Neutrophil (primary cell): Measurements from ENCODE around the gene TNFSF12.

Experiments
- H3K27ac ChIP-seq: fragments of 200-600 bp; sonication (generic); 2 replicates; pipeline ENCODE4 v1.5.1; 2016; ENCODE audit warnings: mild to moderate bottlenecking, moderate library complexity
- H3K27me3 ChIP-seq: fragments of 200-600 bp; sonication (generic); 2 replicates; pipeline ENCODE4 v1.6.0; 2016; ENCODE audit warnings: mild to moderate bottlenecking
- H3K36me3 ChIP-seq: fragments of 200-600 bp; sonication (generic); 2 replicates; pipeline ENCODE4 v1.5.1; 2017
- H3K4me1 ChIP-seq, 2 experiments: fragments of 200-600 bp in 1 of 2; sonication (generic) in 1 of 2; 1 replicate in 1 of 2; 2 replicates in 1 of 2; pipeline versions ENCODE4 v1.5.1 to v1.6.1; 2013 to 2016; ENCODE audit warnings: low read depth in 1 of 2, low read length in 1 of 2, mild to moderate bottlenecking in 1 of 2, moderate library complexity in 1 of 2; ENCODE audit not compliant: control insufficient read depth in 1 of 2, insufficient read depth in 1 of 2
- H3K4me3 ChIP-seq, 2 experiments: fragments of 200-600 bp in 1 of 2; sonication (generic) in 1 of 2; 1 replicate in 1 of 2; 2 replicates in 1 of 2; pipeline ENCODE4 v1.5.1; 2013 to 2016; ENCODE audit warnings: low read depth in 1 of 2, low read length in 1 of 2, mild to moderate bottlenecking in 1 of 2, moderate library complexity in 1 of 2
- H3K9me3 ChIP-seq: fragments of 200-600 bp; sonication (generic); 2 replicates; pipeline ENCODE4 v1.5.1; 2016
- TF ChIP-seq, protein P1 (sequence below): fragments of 200-600 bp; sonication (generic); IDR thresholded peaks from 2 replicates; pipeline ENCODE4 v1.5.1; 2016; ENCODE audit warnings: antibody characterized with exemption

Gene TNFSF12

DNA sequence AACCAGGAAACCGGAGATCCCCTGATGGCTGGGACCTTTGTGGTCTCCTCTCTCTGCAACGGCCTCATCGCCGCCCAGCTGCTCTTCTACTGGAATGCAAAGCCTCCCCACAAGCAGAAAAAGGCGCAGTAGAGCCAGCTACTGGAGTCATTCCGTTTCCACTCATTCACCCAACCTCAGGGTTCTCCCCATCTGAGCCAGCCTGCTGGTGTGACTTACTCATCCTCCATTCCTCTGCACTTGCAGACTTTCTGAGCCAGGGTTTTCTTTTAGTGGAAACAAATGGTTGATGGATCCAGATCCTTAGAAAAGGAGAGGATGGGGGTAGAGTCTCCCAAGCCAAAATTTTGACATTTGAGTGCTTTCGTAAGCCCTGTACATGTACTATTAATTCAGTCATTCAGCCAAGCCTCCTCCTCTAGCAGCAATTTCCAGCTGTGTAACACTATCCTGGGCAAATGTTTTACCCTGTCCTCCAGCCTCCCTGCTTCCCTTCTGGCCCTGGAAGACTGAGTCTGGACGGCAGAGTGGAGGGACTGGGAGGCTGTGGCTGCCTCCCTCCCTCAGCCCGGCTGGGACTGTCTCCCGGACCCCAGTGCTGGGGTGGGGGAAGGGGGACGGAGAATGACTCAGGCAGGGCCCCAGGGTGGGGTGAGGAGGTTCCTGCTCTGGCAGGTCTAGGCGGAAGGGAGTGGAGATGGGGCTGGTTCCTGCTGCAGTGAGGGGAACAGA lies 38.7 kb downstream of the TNFSF12 start:
- Histone ChIP-seq H3K27ac (peak overlapping the region; percentile 18), H3K36me3 (peaks cover 47% of the 10 kb centered on the region), H3K9me3 (no peaks in the 10 kb centered on the region), H3K4me3 (no peak overlapping the region), H3K4me1 (peaks cover 27 to 35% of the 10 kb centered on the region in 2 experiments), H3K27me3 (no peaks in the 10 kb centered on the region)
- TF ChIP-seq, protein P1, sequence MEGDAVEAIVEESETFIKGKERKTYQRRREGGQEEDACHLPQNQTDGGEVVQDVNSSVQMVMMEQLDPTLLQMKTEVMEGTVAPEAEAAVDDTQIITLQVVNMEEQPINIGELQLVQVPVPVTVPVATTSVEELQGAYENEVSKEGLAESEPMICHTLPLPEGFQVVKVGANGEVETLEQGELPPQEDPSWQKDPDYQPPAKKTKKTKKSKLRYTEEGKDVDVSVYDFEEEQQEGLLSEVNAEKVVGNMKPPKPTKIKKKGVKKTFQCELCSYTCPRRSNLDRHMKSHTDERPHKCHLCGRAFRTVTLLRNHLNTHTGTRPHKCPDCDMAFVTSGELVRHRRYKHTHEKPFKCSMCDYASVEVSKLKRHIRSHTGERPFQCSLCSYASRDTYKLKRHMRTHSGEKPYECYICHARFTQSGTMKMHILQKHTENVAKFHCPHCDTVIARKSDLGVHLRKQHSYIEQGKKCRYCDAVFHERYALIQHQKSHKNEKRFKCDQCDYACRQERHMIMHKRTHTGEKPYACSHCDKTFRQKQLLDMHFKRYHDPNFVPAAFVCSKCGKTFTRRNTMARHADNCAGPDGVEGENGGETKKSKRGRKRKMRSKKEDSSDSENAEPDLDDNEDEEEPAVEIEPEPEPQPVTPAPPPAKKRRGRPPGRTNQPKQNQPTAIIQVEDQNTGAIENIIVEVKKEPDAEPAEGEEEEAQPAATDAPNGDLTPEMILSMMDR: no peak

DNA sequence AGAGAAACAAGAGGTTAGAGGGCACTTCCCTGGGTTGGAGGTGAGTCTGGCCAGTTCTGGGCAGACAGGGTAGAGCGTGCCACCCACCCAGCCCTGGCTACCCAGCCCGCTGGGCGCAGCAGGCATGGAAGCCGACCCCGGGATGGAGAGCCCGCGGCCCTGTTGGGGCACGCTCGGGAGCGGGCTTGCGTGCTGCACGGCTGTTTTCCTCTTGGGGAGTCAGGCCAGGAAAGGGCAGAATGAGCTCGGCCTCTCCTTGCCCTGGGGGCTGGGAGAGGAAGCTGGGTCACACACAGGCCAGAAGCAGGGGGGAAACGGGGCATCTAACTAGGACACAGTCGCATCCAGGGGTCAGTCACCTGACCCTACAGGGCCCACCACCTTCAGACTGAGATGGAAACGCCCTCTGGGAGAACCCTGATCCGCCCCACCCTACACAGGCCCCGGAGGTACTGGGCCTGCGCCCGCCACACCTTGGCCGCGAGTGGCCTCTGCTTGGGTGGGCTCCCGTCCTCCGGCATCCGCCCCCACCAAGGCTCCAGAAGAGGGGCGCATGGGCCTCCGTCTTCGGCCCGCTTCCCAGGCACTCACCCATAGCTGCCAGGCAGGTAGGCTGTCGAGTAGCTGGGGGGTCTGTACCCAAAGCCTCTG lies 39.8 kb downstream of the TNFSF12 start:
- Histone ChIP-seq H3K4me3 (no peak overlapping the region), H3K27me3 (no peaks in the 10 kb centered on the region), H3K27ac (peak overlapping the region; percentile 12), H3K9me3 (no peaks in the 10 kb centered on the region), H3K36me3 (peaks cover 58% of the 10 kb centered on the region), H3K4me1 (peaks cover 16 to 26% of the 10 kb centered on the region in 2 experiments)
- TF ChIP-seq, protein P1: no peak

DNA sequence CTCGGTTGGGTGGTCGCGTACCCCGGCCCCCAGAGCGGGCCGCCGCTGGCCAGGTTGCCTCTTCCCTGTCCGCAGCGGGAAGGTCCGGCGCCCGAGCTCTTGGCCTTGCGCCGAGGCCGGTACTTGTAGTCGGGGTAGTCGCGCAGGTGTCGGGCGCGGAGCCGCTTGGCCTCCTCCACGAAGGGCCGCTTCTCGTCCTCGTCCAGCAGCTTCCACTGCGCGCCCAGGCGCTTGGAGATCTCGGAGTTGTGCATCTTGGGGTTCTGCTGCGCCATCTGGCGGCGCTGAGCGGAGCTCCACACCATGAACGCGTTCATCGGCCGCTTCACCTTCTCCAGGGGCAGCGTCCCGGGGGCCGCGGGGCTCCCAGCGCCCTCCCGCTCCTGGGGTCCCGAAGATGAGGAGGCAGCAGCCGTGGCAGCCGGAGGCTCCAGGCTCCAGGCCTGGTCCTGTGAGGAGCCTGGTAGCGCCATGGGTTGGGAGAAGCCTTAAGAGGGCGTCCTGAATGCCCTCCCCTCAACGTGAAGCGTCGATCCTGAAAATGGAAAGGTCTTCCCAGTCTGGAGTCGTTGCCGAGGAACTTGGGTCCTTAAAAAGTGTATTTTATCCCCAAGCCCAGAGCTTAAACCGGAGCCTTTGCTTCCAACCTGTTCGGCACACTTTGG lies 40.5 kb downstream of the TNFSF12 start:
- Histone ChIP-seq H3K9me3 (no peaks in the 10 kb centered on the region), H3K4me3 (no peak overlapping the region), H3K27ac (peak overlapping the region; percentile 12), H3K4me1 (peaks cover 11 to 22% of the 10 kb centered on the region in 2 experiments), H3K36me3 (peaks cover 65% of the 10 kb centered on the region), H3K27me3 (no peaks in the 10 kb centered on the region)
- TF ChIP-seq, protein P1: peak; percentile 85

DNA sequence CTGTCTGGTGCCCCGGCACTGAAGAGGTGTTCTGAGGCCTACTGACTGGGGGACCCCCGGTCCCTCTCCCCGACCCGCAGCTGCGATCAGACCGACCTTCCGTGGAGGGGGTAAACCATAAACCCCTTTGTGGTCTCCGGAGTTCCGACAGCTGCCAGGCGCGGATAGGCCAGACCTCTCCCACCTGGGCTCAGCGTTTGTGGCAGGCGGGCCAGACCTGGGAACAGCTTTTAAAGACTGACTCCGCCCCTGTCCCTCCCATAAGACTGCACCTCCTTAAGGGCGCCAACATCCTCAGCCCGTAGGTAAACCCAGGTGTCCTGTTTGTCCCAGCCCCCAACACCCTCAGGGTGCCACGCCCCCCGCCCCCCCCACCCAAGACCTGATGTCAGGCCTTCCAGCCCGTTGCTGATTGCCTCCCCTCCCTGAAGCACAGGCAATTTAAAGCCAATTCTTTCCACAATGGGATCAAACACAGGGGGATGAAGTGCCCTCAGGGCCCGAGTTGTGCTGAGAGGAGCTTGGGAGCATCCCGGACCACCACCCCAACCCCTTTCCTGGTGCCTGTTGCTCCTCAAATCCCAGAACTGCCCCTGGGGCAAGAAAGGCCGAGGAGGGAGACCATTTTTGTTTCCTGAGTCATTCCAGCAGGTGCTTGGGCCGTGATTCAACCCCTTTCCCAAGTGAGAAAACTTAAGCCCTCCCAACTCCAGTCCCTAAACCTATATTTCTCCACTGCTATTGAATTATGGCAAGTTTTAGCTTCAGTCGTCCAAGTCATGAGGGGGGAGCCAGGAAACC lies 41.2 kb downstream of the TNFSF12 start, which contains the start of gene SOX15:
TSS of gene SOX15 (minus strand) at position 204 of the 801 bp plus-strand sequence. CDS start 418 bp downstream, outside the sequence.
- Histone ChIP-seq H3K9me3 (no peaks in the 10 kb centered on the region), H3K4me3 (no peak within 1 kb of the TSS), H3K27me3 (no peaks in the 10 kb centered on the region), H3K36me3 (peaks cover 72% of the 10 kb centered on the region), H3K4me1 (peaks cover 7 to 18% of the 10 kb centered on the region in 2 experiments), H3K27ac (peak within 1 kb of the TSS; percentile 12)
- TF ChIP-seq, protein P1: no peak

DNA sequence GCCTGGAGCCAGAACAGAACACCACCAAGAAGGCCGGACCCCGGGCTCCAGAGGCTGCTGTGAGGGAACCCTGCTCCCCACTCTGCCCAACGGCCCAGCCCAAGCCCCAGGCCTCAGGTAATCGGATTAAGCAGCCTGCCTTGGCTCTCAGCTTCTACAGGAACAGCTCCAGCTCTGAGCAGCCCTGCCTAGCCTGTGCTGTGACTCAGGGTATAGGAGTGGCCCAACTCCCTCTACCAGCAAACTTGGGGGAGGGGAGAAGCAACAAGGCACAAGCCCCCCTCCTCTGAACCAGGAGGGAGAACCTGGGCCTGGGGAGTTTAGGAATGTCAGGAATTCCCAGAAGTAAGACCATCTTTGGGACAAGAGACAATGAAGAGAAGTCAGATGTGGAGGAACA lies 41.9 kb downstream of the TNFSF12 start:
- H3K27ac ChIP-seq: no peak overlapping the region
- peaks cover 79% of the 10 kb centered on the region for H3K36me3 ChIP-seq
- peaks cover 7 to 15% of the 10 kb centered on the region in 2 experiments for H3K4me1 ChIP-seq
- no peaks in the 10 kb centered on the region for H3K27me3 ChIP-seq
- H3K9me3 ChIP-seq: no peaks in the 10 kb centered on the region
- no peak overlapping the region for H3K4me3 ChIP-seq
- TF ChIP-seq, protein P1: no peak
